HG02870 (cell line): ENCODE data around the gene NDEL1.
A peak's percentile ranks its signal among the peaks of the same experiment; 100 is the strongest.

Experiments
- ATAC-seq: cut with Tn5 transposase; IDR thresholded peaks from one replicate; pipeline ENCODE4 v1.9.1; 2021; ENCODE audit warnings: mild to moderate bottlenecking, moderate library complexity; ENCODE audit not compliant: unreplicated experiment

The NDEL1 gene

DNA sequence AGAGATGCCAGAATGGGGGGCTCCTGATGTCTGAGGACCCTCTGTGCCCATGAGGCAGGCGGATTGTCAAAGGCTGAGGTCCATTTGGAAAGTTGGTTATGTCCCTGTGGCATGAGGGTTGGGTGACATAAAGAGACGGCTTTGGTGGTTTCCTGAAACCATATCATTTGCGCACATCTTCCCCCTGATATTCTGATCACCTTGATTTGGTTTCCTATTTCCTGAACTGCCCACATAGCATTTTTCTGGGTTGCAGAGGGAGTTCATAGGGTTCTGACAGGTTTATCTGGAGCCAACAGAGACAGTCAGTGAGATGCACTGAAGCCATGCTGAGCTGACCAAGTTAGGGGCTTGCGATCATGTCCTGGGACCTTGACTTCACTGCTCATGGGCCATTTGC lies 22.4 kb upstream of the NDEL1 start:
- ATAC-seq: no peak

- no peak for ATAC-seq
These were observed 21.7 kb upstream of the NDEL1 start for GRCh38 chr17:8413938-8414337.

- no peak for ATAC-seq
These were observed 17.9 kb upstream of the NDEL1 start for GRCh38 chr17:8417806-8418205.

DNA sequence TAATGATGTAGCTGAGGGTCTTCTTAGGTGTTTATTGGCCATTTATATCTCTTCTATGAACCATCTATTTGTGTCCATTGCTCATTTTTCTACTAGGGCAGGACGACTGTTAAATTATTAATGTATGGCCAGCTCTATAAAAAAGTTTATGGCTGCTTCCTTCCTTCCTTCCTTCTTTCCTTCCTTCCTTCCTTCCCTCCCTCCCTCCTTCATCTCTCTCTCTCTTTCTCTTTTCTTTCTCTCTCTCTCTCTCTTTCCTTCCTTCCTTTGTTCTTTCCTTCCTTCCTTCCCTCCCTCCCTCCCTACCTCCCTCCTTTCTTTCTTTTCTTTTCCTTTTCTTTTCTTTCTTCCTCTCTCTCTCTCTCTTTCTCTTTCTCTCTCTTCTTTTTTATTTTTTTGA lies 17.2 kb upstream of the NDEL1 start:
- no peak for ATAC-seq

DNA sequence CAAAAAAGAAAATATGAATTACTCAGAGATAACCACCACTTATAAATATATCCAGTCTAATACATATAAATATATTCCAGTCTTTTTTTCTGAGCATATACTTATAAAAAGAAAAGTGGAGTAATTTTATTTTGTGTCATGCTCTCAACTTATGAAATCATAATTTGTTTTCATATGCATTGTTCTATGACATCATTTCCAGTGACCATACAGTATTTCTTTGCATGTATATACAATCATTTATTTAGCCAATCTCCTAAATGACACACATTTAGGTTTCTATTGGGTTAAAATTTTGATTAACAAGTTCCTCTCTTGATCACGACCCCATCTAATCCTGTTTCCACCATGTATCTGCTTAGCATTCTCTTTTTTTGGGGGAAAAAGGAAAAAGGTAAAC lies 16.4 kb upstream of the NDEL1 start:
- no peak for ATAC-seq

DNA sequence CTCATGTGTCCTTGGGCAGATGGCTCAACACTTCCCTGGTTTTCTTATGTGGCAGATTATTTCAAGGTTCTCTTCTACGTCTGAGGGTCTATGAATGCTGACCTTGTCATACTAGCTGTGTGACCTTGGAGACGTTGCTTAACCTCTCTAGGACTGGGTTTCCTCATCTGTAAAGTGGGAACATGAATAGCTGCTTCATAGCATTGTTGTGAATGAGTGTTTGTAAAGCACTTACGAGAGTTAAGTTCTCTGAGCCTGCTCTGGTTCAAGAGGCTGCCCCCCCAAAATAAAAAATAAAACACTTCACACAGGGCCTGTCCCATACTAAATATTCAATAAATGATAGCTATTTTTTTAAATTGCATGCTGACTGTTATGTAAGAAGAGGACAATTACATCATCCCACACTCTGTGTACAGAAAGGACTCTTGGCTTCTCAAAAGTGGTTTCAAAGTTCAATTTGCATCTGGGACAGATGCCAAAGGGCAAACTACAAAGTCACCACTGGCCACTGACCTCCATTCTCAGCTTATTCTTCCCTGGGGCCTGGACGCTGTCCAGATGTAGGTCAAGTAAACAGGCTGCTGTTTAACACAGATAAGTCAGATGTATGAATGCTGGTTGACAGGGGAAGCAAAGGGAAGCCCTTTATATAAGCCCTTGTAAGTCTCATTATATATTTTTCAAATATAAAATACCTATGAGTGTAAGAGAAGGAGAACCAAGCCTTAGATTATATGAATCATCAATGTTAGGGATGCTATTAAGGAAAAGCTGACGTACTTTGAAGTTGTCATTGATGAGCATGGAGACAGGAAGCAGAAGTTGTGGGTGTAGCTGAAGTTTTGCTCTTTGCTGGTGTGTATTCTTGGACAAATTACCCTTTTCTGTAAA lies 15.4 kb upstream of the NDEL1 start:
- no peak for ATAC-seq

GRCh38 chr17:8421571-8421970 lies 14.1 kb upstream of the NDEL1 start:
- no peak for ATAC-seq

DNA sequence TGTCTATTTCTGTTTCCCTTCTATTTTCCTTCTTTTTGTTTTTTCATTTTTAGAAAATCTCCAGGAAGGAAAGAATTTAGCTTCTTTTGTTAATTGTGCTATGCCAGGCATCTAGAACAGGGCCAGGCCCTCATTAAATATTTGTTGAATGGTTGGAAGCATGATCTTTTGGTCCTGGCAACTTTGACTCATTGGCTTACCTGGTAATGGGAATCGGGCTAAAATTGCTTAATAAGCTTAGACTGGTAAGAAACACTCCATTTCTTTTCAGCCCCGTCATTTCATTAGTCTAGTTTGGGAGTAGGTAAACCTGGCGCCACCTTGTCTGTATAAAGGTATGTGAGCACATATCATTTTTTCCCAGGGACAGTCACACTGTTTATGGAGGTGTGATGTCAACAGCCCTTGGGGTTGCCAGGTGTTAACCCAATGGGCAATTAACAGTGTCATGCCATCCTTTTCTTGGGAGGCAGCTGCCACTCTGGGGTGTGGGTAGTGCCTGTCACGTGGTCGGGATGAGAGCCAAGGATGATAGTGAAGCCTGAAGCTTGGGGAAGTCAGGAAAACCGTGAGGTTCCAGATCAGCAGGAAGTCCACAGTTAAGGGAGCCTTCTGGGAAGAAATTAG lies 9.5 kb upstream of the NDEL1 start:
- ATAC-seq: no peak

- ATAC-seq: no peak
These were observed 8.9 kb upstream of the NDEL1 start for GRCh38 chr17:8426802-8427201.

DNA sequence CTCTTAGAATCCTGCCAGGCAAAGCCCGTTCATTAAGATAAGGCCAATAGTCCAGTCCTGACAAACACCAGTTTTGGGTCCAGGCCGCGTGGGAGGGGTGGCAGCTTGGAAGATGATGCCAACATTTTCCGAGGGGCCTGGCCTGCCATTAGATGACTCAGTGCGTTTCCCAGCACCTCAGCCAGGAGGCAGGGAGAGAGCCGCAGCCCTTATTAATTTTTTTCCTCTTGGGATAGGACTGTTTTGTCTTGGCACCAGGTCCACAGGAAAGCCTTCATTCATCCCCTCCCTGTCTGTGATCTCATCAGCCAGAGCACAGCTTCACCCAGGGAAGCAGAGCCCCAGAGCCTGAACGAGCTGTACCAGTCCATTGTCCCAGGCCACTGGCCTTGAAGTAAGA lies 4.7 kb upstream of the NDEL1 start:
- ATAC-seq: no peak

DNA sequence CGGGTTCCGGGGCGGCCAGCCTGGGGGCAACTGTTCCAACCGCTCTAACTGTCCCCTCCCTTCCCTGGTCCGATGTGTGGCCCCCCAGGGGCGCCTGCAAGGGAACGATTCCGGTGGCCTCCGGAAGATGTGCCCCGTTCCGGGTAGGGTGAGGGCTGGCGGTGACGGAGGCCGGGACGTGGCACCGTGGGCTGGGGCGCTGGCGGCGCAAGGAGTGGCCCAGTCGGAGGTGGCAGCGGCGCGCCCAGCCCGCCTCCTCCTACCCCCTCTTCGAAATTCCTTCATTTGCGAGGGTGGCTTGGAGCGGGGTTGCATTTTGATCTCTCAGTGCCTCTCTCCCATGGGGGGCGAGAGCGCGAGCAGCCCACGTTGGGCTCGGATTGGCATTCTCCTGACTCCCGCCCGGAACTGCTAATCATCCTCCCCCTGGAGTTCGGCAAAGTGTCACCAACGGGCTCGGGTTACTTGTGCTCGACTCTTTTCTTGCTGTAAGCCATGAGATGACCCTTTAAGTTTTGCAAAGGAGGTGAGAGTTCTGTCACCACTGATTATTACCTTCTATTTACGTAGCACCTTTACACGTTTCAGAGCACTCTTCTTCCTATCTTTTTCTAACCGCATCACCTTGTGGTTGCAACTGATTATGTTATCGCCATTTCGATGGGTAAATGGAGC lies 622 bp downstream of the NDEL1 start:
- ATAC-seq: peak; percentile 33

DNA sequence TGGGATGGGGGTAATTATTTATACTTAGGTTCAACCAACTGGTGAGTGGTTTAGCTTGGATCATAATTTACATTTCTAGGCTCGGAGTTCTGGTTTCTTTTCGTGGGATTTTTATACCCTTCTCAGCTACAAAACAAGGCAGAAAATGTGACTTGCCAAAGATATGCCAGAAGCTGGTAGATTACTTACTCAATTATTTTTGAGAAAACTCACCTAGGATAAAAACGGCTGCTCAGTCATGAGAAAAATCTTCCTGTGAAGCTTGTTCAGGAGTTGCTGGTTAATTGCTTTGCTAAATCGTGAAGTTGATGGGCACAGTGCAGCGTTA lies 1.1 kb downstream of the NDEL1 start:
- no peak for ATAC-seq

DNA sequence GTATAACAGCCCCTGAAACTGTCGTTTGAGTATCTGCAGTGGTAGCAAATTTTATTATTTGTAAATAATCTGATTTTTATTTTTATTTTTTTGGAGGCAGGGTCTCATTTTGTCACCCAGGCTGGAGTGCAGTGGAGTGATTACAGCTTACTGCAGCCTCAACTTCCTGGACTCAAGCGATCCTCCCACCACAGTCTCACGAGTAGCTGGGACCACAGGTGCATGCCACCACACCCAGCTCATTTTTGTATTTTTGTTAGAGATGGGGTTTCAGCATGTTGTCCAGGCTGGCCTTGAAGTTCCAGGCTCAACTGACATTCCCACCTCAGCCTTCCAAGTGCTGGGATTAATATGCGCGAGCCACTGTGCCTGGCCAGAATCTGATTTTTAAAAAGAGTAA lies 2.8 kb downstream of the NDEL1 start:
- no peak for ATAC-seq

DNA sequence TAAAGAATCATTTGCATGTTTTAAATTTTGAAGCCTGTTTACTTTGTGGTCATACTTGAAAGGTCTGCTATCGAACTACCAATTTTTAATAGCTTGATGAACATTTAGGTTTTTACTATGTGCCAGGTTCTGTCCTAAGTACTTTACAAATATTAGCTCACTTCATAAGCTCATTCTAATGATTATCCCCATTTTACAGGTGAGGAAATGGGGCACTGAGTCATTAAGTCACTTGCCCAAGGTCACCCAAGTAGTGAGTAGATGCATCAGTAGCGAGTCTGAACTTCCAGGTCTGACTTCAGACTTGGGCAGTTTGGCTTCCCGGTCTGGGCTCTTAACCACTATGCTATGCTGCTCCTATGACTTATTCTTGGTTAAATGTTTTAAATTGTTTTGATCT lies 4.0 kb downstream of the NDEL1 start:
- no peak for ATAC-seq

GRCh38 chr17:8441690-8442089 lies 6.0 kb downstream of the NDEL1 start:
- ATAC-seq: no peak

- ATAC-seq: no peak
These were observed 6.6 kb downstream of the NDEL1 start for GRCh38 chr17:8442310-8442709.

GRCh38 chr17:8443756-8444155 lies 8.1 kb downstream of the NDEL1 start:
- no peak for ATAC-seq

DNA sequence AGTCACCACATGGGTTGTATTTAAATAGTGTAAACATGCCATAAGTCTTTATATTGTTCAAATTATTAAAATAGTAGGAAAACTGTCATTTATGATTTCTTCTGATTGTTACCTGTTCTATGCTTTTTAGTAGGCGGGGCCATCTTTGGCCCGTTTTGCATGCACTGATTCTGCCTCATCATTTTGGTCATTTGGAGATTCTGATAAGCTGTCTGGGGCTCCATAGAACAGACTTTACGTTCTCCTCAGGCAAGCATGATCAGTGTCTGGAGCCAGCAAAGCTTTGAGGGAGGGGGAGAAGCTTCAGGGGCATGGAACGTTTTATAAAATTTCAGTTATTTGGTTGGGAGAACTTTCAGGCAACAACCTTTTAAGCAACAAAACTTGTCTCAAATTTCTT lies 8.8 kb downstream of the NDEL1 start:
- no peak for ATAC-seq

DNA sequence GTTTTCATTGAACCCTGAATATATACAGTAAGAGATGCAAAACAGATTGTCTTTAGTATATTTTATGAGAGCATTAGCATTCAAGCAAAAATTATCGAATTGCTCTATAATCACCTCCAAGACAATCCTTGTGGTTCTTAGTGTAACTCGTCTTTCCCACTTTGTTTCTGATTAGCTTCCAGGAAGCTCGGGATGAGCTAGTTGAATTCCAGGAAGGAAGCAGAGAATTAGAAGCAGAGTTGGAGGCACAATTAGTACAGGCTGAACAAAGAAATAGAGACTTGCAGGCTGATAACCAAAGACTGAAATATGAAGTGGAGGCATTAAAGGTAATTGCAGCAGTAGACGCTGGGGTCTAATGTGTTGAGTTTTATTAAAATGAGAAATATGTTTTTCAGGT lies 9.9 kb downstream of the NDEL1 start:
- ATAC-seq: no peak

DNA sequence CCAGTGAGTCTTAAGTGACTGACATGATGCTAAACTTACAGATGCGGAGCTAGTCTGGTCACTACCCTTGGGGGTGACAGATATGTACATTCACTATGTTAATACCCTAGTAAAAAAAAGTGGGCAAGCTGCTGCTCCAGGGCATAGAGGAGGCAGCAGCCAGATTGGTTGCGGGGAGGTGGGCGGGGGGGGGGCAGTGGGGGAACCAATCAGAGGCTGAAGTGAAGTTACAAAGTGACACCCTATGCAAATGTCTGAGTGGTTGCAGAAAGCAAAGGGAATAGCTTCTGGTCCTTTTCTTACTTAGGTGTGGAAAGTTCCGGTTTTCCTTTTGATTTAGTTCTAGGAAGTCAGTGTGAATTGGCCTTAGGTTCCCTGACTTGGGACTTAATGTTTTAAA lies 12.1 kb downstream of the NDEL1 start:
- ATAC-seq: no peak

DNA sequence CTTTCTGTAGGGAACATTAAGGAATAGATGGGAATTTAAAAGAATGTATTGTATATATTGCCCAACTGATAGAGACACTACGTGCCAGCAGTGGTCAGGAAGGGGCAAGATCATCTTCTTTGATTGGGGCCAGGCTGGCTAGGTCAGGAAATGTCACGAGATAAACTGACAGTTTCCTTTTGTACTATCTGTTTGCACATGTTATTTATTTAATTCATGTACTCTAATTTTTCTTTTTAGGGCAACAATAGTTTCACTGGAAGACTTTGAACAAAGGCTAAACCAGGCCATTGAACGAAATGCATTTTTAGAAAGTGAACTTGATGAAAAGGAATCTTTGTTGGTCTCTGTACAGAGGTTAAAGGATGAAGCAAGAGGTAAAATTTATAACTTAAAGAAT lies 12.6 kb downstream of the NDEL1 start:
- ATAC-seq: no peak

GRCh38 chr17:8451933-8452614 lies 16.4 kb downstream of the NDEL1 start:
- no peak for ATAC-seq
